ENCODE data around the gene KDM4F. TPM values are rescaled to one million over a fixed set of nuclear protein-coding genes. Genes with fewer than 3 reads are reported as not detected.
"Not testable (repeated sequence)": the region's sequence is repeated elsewhere in the genome, so short reads cannot be mapped to it uniquely, and the experiment has no call there.

The KDM4F gene
- total RNA-seq, result not detected
- long read RNA-seq, result 0 reads

DNA sequence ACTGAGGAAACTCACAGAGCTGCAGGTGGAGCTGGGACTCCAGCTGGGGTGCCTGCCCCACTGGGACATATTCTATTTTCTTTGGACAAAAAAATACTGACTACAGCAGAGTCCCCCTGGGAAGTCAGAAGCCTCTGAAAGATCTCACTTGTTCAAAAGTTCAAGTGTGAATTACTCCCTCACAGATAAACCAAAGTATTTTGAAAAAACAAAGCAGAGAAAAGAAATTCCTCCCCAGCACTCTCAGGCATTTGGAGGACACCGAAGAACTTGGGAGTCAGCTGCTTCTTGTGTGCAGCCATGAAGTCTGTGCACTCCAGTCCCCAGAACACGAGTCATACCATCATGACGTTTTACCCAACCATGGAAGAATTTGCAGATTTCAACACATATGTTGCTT lies at the start of gene KDM4F:
KDM4F (plus strand) TSS at position 301 of the 400 bp plus-strand sequence.
- H3K36me3 ChIP-seq; H3K9me3 ChIP-seq (replicated peaks); H3K4me1 ChIP-seq; intact Hi-C loops (cut with micrococcal nuclease); H3K27ac ChIP-seq (replicated peaks); H3K4me3 ChIP-seq; DNase-seq: not testable (repeated sequence)
- H3K27me3 ChIP-seq (ENCODE audit: low read depth), result peaks cover 80% of the 10 kb centered on the region

DNA sequence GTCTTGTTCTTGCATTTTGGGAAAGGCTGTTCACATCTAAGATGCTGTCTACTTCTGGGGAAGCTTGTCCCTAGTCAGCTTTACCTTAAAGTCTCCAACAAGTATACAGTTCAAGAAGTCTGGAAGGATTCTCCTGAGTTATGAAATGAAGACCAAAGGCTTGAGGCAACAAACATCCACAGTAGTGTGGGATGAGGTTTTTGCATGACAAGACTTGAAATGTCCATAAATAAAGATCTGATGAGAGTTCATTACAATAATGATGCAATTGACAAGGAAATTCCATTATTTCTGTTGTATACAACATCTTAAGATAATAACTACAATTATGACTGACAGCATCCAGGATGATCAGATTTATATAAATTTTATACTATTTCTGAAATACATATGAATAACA lies 45.5 kb upstream of the KDM4F start:
- no peak overlapping the region for H3K27ac ChIP-seq (replicated peaks)
- intact Hi-C loops (cut with micrococcal nuclease), result no loop called here
- peaks cover 12% of the 10 kb centered on the region for H3K9me3 ChIP-seq (replicated peaks)
- H3K4me1 ChIP-seq, result no peaks in the 10 kb centered on the region
- no peak overlapping the region for H3K4me3 ChIP-seq
- peaks cover 4% of the 10 kb centered on the region for H3K36me3 ChIP-seq
- TF ChIP-seq, protein P1, sequence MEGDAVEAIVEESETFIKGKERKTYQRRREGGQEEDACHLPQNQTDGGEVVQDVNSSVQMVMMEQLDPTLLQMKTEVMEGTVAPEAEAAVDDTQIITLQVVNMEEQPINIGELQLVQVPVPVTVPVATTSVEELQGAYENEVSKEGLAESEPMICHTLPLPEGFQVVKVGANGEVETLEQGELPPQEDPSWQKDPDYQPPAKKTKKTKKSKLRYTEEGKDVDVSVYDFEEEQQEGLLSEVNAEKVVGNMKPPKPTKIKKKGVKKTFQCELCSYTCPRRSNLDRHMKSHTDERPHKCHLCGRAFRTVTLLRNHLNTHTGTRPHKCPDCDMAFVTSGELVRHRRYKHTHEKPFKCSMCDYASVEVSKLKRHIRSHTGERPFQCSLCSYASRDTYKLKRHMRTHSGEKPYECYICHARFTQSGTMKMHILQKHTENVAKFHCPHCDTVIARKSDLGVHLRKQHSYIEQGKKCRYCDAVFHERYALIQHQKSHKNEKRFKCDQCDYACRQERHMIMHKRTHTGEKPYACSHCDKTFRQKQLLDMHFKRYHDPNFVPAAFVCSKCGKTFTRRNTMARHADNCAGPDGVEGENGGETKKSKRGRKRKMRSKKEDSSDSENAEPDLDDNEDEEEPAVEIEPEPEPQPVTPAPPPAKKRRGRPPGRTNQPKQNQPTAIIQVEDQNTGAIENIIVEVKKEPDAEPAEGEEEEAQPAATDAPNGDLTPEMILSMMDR (IDR thresholded peaks at IDR 0.05; ENCODE audit: borderline replicate concordance), result no peak
- DNase-seq, result no peak
- H3K27me3 ChIP-seq (ENCODE audit: low read depth), result no peaks in the 10 kb centered on the region

DNA sequence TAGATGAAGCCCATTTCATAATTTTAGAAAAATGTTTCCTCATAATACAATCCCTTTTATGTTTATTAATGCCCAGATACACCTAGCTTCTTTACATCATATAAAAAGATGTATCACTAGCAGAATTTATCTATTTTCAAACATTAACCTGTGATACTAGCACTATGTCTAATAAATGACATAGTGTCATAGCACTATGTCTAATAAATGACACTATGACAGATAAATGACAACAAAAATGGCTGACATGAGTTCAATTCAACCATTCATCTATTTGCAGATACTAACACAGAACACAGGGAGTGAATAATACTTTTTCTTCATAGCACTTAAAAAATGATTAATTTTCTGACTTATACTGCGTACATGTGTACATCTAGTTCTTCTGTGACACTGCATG lies 43.6 kb upstream of the KDM4F start:
- H3K4me1 ChIP-seq, result no peaks in the 10 kb centered on the region
- TF ChIP-seq, protein P1 (IDR thresholded peaks at IDR 0.05; ENCODE audit: borderline replicate concordance), result no peak
- H3K9me3 ChIP-seq (replicated peaks), result peaks cover 12% of the 10 kb centered on the region
- H3K4me3 ChIP-seq, result no peak overlapping the region
- no peak for DNase-seq
- no peaks in the 10 kb centered on the region for H3K36me3 ChIP-seq
- no peak overlapping the region for H3K27ac ChIP-seq (replicated peaks)
- intact Hi-C loops (cut with micrococcal nuclease), result no loop called here
- no peaks in the 10 kb centered on the region for H3K27me3 ChIP-seq (ENCODE audit: low read depth)

DNA sequence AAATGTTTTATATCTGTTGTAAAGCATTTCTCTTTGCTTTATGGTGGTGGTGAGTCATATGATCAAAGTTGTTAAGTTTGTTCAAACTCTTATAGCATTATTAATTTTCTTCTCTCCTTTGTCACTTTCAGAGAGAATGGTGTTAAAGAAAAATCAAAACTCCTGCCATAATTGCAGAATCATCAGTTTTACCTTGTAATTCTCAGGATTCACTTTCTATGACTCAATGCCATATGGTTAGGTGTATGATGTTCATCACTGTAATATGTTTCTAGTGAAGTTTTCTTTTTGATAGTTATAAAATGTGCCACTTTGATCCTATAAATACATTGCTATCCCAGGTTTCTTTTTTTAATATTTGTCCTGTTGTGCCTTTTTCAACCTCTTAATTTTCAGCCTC lies 37.8 kb upstream of the KDM4F start:
- intact Hi-C loops (cut with micrococcal nuclease), result no loop called here
- peaks cover 5% of the 10 kb centered on the region for H3K27me3 ChIP-seq (ENCODE audit: low read depth)

DNA sequence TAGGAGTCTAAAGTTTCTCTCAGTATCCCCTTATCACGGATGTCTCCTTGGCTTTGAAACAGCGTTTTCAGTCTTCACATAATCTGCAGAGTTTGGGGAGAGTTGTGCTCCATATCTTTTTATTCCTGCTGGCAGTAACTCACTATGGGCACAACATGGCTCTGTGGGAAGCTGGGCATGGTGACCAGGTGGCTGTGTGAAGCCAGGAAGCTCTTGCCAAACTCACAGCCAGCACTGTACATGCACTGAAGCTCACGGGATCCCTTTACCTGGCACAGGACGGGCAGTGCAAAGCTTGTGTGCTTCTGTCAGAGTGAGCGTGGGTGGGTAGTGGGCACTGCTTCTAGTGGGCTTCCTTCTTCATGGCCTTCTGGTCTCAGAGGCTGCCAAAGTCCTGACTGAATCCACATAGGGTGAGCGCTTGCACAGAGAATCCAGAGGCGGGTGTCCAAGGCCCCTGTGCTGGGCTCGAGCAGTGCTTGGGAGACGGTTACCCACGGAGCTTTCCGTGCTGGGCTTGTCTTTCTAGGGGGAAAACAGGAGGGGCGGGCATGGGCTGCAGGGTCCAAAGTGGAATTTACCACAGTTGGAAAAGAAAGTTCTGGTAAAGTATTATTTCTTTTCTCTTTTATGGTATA lies 34.9 kb upstream of the KDM4F start:
- no peak for DNase-seq
- TF ChIP-seq, protein P1 (IDR thresholded peaks at IDR 0.05; ENCODE audit: borderline replicate concordance), result no peak
- Histone ChIP-seq H3K4me1 (no peaks in the 10 kb centered on the region), H3K36me3 (no peaks in the 10 kb centered on the region), H3K27me3 (ENCODE audit: low read depth) (peaks cover 5% of the 10 kb centered on the region), H3K27ac (replicated peaks) (no peak overlapping the region), H3K4me3 (no peak overlapping the region), H3K9me3 (replicated peaks) (no peaks in the 10 kb centered on the region)
- intact Hi-C loops (cut with micrococcal nuclease), result no loop called here

More for the DNA sequence above, 37.8 kb upstream of the KDM4F start:
- no peak overlapping the region for H3K27ac ChIP-seq (replicated peaks)
- TF ChIP-seq, protein P1 (IDR thresholded peaks at IDR 0.05; ENCODE audit: borderline replicate concordance), result no peak
- H3K9me3 ChIP-seq (replicated peaks), result peaks cover 12% of the 10 kb centered on the region
- no peaks in the 10 kb centered on the region for H3K36me3 ChIP-seq
- no peak for DNase-seq
- H3K4me1 ChIP-seq, result no peaks in the 10 kb centered on the region
- H3K4me3 ChIP-seq, result no peak overlapping the region

DNA sequence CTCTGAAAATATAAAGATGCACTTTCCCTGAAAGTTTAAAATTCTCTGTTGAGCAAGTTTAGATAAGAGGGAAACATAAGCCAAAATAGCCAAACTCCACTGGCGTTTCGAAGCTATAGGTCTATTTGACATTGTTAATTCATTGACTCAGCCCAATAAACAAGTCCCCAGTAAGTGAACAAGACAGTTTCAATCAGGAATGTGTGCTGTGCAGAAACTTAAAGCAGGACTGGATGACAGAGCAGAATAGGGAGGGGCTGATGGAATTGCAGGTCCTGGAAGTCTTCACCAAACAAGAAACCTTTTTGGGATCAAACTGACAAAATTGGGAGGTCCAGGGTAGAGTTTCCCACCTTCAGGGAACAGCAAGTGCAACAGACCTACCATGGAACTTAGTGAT lies 33.1 kb upstream of the KDM4F start:
- no peaks in the 10 kb centered on the region for H3K36me3 ChIP-seq
- TF ChIP-seq, protein P1 (IDR thresholded peaks at IDR 0.05; ENCODE audit: borderline replicate concordance), result no peak
- DNase-seq, result no peak
- intact Hi-C loops (cut with micrococcal nuclease), result no loop called here
- H3K9me3 ChIP-seq (replicated peaks), result no peaks in the 10 kb centered on the region
- peaks cover 5% of the 10 kb centered on the region for H3K27me3 ChIP-seq (ENCODE audit: low read depth)
- no peak overlapping the region for H3K4me3 ChIP-seq
- no peaks in the 10 kb centered on the region for H3K4me1 ChIP-seq
- no peak overlapping the region for H3K27ac ChIP-seq (replicated peaks)

DNA sequence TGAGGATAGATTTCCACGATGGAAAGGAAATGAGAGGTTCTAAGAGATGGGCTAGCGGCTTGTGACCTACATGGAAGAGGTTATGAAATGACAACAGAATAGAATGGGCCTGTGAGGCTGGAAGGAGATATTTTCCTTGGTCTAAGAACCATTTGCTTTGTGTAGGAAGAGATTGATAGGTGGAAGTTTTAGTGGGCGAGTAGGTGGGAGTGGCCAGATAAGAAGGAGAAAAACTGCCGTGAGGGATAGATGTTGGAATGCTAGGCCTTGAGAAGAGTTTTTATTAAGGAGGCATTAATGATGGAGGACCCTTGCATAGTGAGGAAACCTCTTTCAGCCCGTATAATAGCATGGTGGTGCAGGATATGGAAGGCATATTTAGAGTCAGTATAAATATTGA lies 27.8 kb upstream of the KDM4F start:
- H3K9me3 ChIP-seq (replicated peaks); H3K27ac ChIP-seq (replicated peaks); H3K27me3 ChIP-seq (ENCODE audit: low read depth); H3K4me1 ChIP-seq; intact Hi-C loops (cut with micrococcal nuclease); DNase-seq; H3K36me3 ChIP-seq; H3K4me3 ChIP-seq: not testable (repeated sequence)

All from left ventricle myocardium inferior (tissue), 1 donor.